GM23338 (cell line): Measurements from ENCODE around the gene CDYL. TPM values are rescaled to one million over a fixed set of nuclear protein-coding genes. Genes with fewer than 3 reads are reported as not detected.

Experiments
- ATAC-seq: fragments of 200-7000 bp; cut with Tn5 transposase; 3 replicates; pipeline ENCODE4 v1.9.1; 2020
- DNase-seq: peaks from one replicate; pipeline ENCODE4 v3.0.0-alpha.2; 2015; ENCODE audit warnings: low spot score
- H2AFZ ChIP-seq: fragments of 200-600 bp; sonication (generic); 2 replicates; pipeline ENCODE4 v1.8.0; 2016; ENCODE audit warnings: antibody characterized with exemption, mild to moderate bottlenecking, moderate library complexity
- H3F3A ChIP-seq: fragments of 200-600 bp; sonication (generic); replicated peaks from 2 replicates; pipeline ENCODE4 v1.8.0; 2017; ENCODE audit warnings: antibody characterized with exemption, mixed run types, low read depth
- H3K27ac ChIP-seq: fragments of 200-600 bp; sonication (generic); 2 replicates; pipeline ENCODE4 v1.6.1; 2016; ENCODE audit warnings: low read depth
- H3K27me3 ChIP-seq: fragments of 200-600 bp; sonication (generic); 2 replicates; pipeline ENCODE4 v1.8.0; 2016; ENCODE audit warnings: mild to moderate bottlenecking, mixed run types, moderate library complexity; ENCODE audit not compliant: insufficient read depth
- H3K36me3 ChIP-seq: fragments of 200-600 bp; sonication (generic); 2 replicates; pipeline ENCODE4 v1.8.0; 2016; ENCODE audit warnings: mild to moderate bottlenecking; ENCODE audit not compliant: insufficient read depth
- H3K4me1 ChIP-seq: fragments of 200-600 bp; sonication (generic); 2 replicates; pipeline ENCODE4 v1.8.0; 2016; ENCODE audit warnings: mild to moderate bottlenecking, moderate library complexity; ENCODE audit not compliant: insufficient read depth
- H3K4me2 ChIP-seq: fragments of 200-600 bp; sonication (generic); 2 replicates; pipeline ENCODE4 v1.7.1; 2017; ENCODE audit warnings: mixed run types
- H3K4me3 ChIP-seq: fragments of 200-600 bp; sonication (generic); 2 replicates; pipeline ENCODE4 v1.6.1; 2016; ENCODE audit warnings: mixed run types
- H3K79me2 ChIP-seq: fragments of 200-600 bp; sonication (generic); replicated peaks from 2 replicates; pipeline ENCODE4 v1.8.0; 2017; ENCODE audit warnings: mild to moderate bottlenecking; ENCODE audit not compliant: insufficient read depth
- H3K9me2 ChIP-seq: fragments of 200-600 bp; sonication (generic); 2 replicates; pipeline ENCODE4 v1.8.0; 2017; ENCODE audit not compliant: insufficient read depth
- H4K20me1 ChIP-seq: fragments of 200-600 bp; sonication (generic); replicated peaks from 2 replicates; pipeline ENCODE4 v1.8.0; 2017; ENCODE audit warnings: mild to moderate bottlenecking; ENCODE audit not compliant: insufficient read depth
- H3K27ac Mint-ChIP-seq: 2 replicates; pipeline ENCODE4 v1.8.0; 2020; ENCODE audit warnings: inconsistent platforms, mild to moderate bottlenecking, moderate library complexity, mixed read lengths
- H3K27me3 Mint-ChIP-seq: 3 replicates; pipeline ENCODE4 v1.8.0; 2022; ENCODE audit warnings: low read depth, mild to moderate bottlenecking, moderate library complexity, mixed read lengths, inconsistent platforms; ENCODE audit not compliant: insufficient read depth, poor library complexity
- H3K36me3 Mint-ChIP-seq: 3 replicates; pipeline ENCODE4 v1.8.0; 2021; ENCODE audit warnings: low read depth, mild to moderate bottlenecking, inconsistent platforms, moderate library complexity, mixed read lengths
- H3K4me1 Mint-ChIP-seq: 3 replicates; pipeline ENCODE4 v1.8.0; 2020; ENCODE audit warnings: mild to moderate bottlenecking, inconsistent platforms, mixed read lengths
- H3K4me3 Mint-ChIP-seq: 3 replicates; pipeline ENCODE4 v1.8.0; 2021; ENCODE audit warnings: moderate library complexity, mild to moderate bottlenecking, inconsistent platforms, mixed read lengths
- H3K9me3 Mint-ChIP-seq: 3 replicates; pipeline ENCODE4 v1.8.0; 2020; ENCODE audit warnings: moderate library complexity, mild to moderate bottlenecking, inconsistent platforms, mixed read lengths
- CREB1 ChIP-seq: fragments of 250-450 bp; sonication (Bioruptor Pico); IDR thresholded peaks from 2 replicates; pipeline ENCODE4 v1.5.0; 2020; ENCODE audit warnings: low read depth, mild to moderate bottlenecking, moderate library complexity
- CTCF ChIP-seq, 2 experiments: fragments of 200-600 bp in 1 of 2; sonication (generic) in 1 of 2; conservative IDR thresholded peaks; 2 replicates each; pipeline versions ENCODE4 v1.5.1 to v1.6.1; 2016 to 2017; ENCODE audit warnings: antibody characterized with exemption in 2 of 2, low read depth in 2 of 2, mild to moderate bottlenecking in 2 of 2, moderate library complexity in 1 of 2
- EZH2 ChIP-seq: fragments of 200-600 bp; sonication (generic); IDR thresholded peaks from one replicate; pipeline ENCODE4 v1.8.0; 2017; ENCODE audit warnings: antibody characterized with exemption, mild to moderate bottlenecking, low read depth; ENCODE audit not compliant: unreplicated experiment
- EZH2phosphoT487 ChIP-seq: fragments of 200-600 bp; sonication (generic); IDR thresholded peaks from one replicate; pipeline ENCODE4 v1.8.1; 2018; ENCODE audit warnings: antibody characterized with exemption; ENCODE audit not compliant: unreplicated experiment
- JUNB ChIP-seq: IDR thresholded peaks from one replicate; pipeline ENCODE4 v1.6.1; 2016; ENCODE audit warnings: antibody characterized with exemption; ENCODE audit not compliant: unreplicated experiment
- NANOG ChIP-seq: IDR thresholded peaks from 2 replicates; pipeline ENCODE4 v1.6.1; 2016; ENCODE audit warnings: antibody characterized with exemption, borderline replicate concordance
- POLR2AphosphoS5 ChIP-seq: IDR thresholded peaks from 2 replicates; pipeline ENCODE4 v1.6.1; 2016; ENCODE audit warnings: antibody characterized with exemption, low read depth
- REST ChIP-seq: IDR thresholded peaks from one replicate; pipeline ENCODE4 v1.6.1; 2018; ENCODE audit warnings: antibody characterized with exemption; ENCODE audit not compliant: unreplicated experiment
- STAT1 ChIP-seq: IDR thresholded peaks from one replicate; pipeline ENCODE4 v1.6.1; 2016; ENCODE audit warnings: antibody characterized with exemption; ENCODE audit not compliant: unreplicated experiment
- ZNF114 ChIP-seq: fragments of 250-450 bp; sonication (Bioruptor Pico); IDR thresholded peaks from 2 replicates; pipeline ENCODE4 v1.5.0; 2020; ENCODE audit warnings: mild to moderate bottlenecking, moderate library complexity
- ZNF331 ChIP-seq: fragments of 250-450 bp; sonication (Bioruptor Pico); IDR thresholded peaks from 2 replicates; pipeline ENCODE4 v1.5.0; 2020; ENCODE audit warnings: low read depth, mild to moderate bottlenecking, moderate library complexity
- polyA plus RNA-seq: library from polyadenylated mRNA; unstranded; fragments of >200 nt; fragmentation: Nextera tagmentation; extraction: Ambion mirVana; gene quantifications from 2 replicates; pipeline ENCODE4 v1.2.1, GENCODE V29; 2016
- total RNA-seq: library from RNA; depleted of rRNA; stranded (reverse); fragments of >200 nt; shearing (Covaris generic); gene quantifications from 2 replicates; pipeline ENCODE4 v1.2.3, GENCODE V29; 2014
- TF ChIP-seq, protein P1 (sequence below): IDR thresholded peaks from 2 replicates; pipeline ENCODE4 v1.6.1; 2016; ENCODE audit warnings: antibody characterized with exemption
- TF ChIP-seq, protein P2 (sequence below): fragments of 250-450 bp; sonication (Bioruptor Pico); IDR thresholded peaks from 2 replicates; pipeline ENCODE4 v1.5.0; 2020; ENCODE audit warnings: mild to moderate bottlenecking, moderate library complexity

Gene CDYL
- total and polyA plus RNA-seq, 2 experiments from 2014 or later: 67.2 to 128 TPM

GRCh38 chr6:4808396-4808795, 32.2 kb downstream of the CDYL start:
- TF ChIP-seq EZH2phosphoT487 (no peak), JUNB (no peak), ZNF114 (CRISPR knock-in tag) (no peak), CREB1 (CRISPR knock-in tag) (no peak), NANOG (no peak), REST (no peak), STAT1 (no peak), EZH2 (no peak), CTCF (conservative IDR thresholded peaks at IDR 0.05; ENCODE audit: low read depth in 2 of 2) (no peak), POLR2AphosphoS5 (no peak), ZNF331 (CRISPR knock-in tag) (no peak)
- TF ChIP-seq, protein P1, sequence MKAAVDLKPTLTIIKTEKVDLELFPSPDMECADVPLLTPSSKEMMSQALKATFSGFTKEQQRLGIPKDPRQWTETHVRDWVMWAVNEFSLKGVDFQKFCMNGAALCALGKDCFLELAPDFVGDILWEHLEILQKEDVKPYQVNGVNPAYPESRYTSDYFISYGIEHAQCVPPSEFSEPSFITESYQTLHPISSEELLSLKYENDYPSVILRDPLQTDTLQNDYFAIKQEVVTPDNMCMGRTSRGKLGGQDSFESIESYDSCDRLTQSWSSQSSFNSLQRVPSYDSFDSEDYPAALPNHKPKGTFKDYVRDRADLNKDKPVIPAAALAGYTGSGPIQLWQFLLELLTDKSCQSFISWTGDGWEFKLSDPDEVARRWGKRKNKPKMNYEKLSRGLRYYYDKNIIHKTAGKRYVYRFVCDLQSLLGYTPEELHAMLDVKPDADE: no peak
- TF ChIP-seq, protein P2, sequence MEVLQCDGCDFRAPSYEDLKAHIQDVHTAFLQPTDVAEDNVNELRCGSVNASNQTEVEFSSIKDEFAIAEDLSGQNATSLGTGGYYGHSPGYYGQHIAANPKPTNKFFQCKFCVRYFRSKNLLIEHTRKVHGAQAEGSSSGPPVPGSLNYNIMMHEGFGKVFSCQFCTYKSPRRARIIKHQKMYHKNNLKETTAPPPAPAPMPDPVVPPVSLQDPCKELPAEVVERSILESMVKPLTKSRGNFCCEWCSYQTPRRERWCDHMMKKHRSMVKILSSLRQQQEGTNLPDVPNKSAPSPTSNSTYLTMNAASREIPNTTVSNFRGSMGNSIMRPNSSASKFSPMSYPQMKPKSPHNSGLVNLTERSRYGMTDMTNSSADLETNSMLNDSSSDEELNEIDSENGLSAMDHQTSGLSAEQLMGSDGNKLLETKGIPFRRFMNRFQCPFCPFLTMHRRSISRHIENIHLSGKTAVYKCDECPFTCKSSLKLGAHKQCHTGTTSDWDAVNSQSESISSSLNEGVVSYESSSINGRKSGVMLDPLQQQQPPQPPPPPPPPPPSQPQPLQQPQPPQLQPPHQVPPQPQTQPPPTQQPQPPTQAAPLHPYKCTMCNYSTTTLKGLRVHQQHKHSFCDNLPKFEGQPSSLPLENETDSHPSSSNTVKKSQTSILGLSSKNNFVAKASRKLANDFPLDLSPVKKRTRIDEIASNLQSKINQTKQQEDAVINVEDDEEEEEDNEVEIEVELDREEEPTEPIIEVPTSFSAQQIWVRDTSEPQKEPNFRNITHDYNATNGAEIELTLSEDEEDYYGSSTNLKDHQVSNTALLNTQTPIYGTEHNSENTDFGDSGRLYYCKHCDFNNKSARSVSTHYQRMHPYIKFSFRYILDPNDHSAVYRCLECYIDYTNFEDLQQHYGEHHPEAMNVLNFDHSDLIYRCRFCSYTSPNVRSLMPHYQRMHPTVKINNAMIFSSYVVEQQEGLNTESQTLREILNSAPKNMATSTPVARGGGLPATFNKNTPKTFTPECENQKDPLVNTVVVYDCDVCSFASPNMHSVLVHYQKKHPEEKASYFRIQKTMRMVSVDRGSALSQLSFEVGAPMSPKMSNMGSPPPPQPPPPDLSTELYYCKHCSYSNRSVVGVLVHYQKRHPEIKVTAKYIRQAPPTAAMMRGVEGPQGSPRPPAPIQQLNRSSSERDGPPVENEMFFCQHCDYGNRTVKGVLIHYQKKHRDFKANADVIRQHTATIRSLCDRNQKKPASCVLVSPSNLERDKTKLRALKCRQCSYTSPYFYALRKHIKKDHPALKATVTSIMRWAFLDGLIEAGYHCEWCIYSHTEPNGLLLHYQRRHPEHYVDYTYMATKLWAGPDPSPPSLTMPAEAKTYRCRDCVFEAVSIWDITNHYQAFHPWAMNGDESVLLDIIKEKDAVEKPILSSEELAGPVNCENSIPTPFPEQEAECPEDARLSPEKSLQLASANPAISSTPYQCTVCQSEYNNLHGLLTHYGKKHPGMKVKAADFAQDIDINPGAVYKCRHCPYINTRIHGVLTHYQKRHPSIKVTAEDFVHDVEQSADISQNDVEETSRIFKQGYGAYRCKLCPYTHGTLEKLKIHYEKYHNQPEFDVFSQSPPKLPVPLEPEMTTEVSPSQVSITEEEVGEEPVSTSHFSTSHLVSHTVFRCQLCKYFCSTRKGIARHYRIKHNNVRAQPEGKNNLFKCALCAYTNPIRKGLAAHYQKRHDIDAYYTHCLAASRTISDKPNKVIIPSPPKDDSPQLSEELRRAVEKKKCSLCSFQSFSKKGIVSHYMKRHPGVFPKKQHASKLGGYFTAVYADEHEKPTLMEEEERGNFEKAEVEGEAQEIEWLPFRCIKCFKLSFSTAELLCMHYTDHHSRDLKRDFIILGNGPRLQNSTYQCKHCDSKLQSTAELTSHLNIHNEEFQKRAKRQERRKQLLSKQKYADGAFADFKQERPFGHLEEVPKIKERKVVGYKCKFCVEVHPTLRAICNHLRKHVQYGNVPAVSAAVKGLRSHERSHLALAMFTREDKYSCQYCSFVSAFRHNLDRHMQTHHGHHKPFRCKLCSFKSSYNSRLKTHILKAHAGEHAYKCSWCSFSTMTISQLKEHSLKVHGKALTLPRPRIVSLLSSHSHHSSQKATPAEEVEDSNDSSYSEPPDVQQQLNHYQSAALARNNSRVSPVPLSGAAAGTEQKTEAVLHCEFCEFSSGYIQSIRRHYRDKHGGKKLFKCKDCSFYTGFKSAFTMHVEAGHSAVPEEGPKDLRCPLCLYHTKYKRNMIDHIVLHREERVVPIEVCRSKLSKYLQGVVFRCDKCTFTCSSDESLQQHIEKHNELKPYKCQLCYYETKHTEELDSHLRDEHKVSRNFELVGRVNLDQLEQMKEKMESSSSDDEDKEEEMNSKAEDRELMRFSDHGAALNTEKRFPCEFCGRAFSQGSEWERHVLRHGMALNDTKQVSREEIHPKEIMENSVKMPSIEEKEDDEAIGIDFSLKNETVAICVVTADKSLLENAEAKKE (CRISPR knock-in tag): no peak
- Histone ChIP-seq H3K9me2 (no peaks in the 10 kb centered on the region; the same call in 1 of the 2 replicates), H4K20me1 (peaks cover 94% of the 10 kb centered on the region), H3K36me3 (no peaks in the 10 kb centered on the region), H2AFZ (no peak overlapping the region), H3K4me2 (no peak overlapping the region), H3K27ac (no peak overlapping the region), H3F3A (no peaks in the 10 kb centered on the region; the same call in 1 of the 2 replicates), H3K4me1 (peaks cover 46% of the 10 kb centered on the region), H3K79me2 (peaks cover 97% of the 10 kb centered on the region), H3K4me3 (no peak overlapping the region), H3K27me3 (no peaks in the 10 kb centered on the region)
- Mint-ChIP-seq H3K4me1 (peaks cover 55% of the 10 kb centered on the region), H3K27ac (no peak overlapping the region), H3K36me3 (peaks cover 16% of the 10 kb centered on the region), H3K9me3 (no peaks in the 10 kb centered on the region), H3K4me3 (no peak overlapping the region), H3K27me3 (peaks cover 6% of the 10 kb centered on the region)
- ATAC-seq (no peak), DNase-seq (no peak)
